K562 (cell line): Measurements from ENCODE around the gene CMIP. TPM values are rescaled to one million over a fixed set of nuclear protein-coding genes. Genes with fewer than 3 reads are reported as not detected.

Source experiments
- ARID4B ChIP-seq: sonication (generic); formaldehyde crosslinking; IDR thresholded peaks from 2 replicates; pipeline ENCODE4 v1.8.0; 2022; ENCODE audit warnings: mild to moderate bottlenecking, missing genetic modification reagents
- GMEB1 ChIP-seq: fragments of 250-450 bp; sonication (Bioruptor Pico); IDR thresholded peaks from 2 replicates; pipeline ENCODE4 v1.4.0; 2020; ENCODE audit warnings: mild to moderate bottlenecking
- HMGN3 ChIP-seq: IDR thresholded peaks from 2 replicates; pipeline ENCODE4 v1.6.1; 2011; ENCODE audit warnings: borderline replicate concordance, low read depth, mild to moderate bottlenecking, mixed read lengths, low read length; ENCODE audit not compliant: insufficient read length; ENCODE audit errors: extremely low read depth
- KLF6 ChIP-seq: fragments of 250-450 bp; sonication (Bioruptor Pico); IDR thresholded peaks from 2 replicates; pipeline ENCODE4 v1.4.0; 2020; ENCODE audit warnings: mild to moderate bottlenecking, moderate library complexity, borderline replicate concordance
- NFE2 ChIP-seq: IDR thresholded peaks from 2 replicates; pipeline ENCODE4 v1.6.1; 2014; ENCODE audit warnings: antibody characterized with exemption, low read depth
- NFE2L1 ChIP-seq: fragments of 450-650 bp; IDR thresholded peaks from 2 replicates; pipeline ENCODE4 v1.6.1; 2016; ENCODE audit warnings: missing genetic modification characterization, low read depth, mild to moderate bottlenecking, missing compliant biosample characterization, moderate library complexity, borderline replicate concordance
- PCBP1 ChIP-seq: fragments of 200-400 bp; formaldehyde crosslinking; IDR thresholded peaks from 2 replicates; pipeline ENCODE4 v1.6.1; 2018; ENCODE audit warnings: mild to moderate bottlenecking, low read depth, low read length; ENCODE audit not compliant: poor library complexity, severe bottlenecking
- SAP30 ChIP-seq: fragments of 200-600 bp; sonication (generic); IDR thresholded peaks from 2 replicates; pipeline ENCODE4 v1.6.1; 2012; ENCODE audit warnings: borderline replicate concordance, low read depth, mild to moderate bottlenecking, moderate library complexity, low read length, control low read depth, inconsistent platforms; ENCODE audit not compliant: insufficient read depth, poor library complexity, severe bottlenecking
- TRIM25 ChIP-seq: fragments of 450-650 bp; IDR thresholded peaks from 2 replicates; pipeline ENCODE4 v1.7.0; 2016; ENCODE audit warnings: borderline replicate concordance
- ZBTB11 ChIP-seq, 3 experiments: fragments of 200-800 bp in 1 of 3; fragments of 250-450 bp in 1 of 3; fragments of 450-650 bp in 1 of 3; sonication (Bioruptor Pico) in 1 of 3; sonication (Bioruptor generic) in 1 of 3; formaldehyde crosslinking in 1 of 3; IDR thresholded peaks; 2 replicates each; pipeline versions ENCODE4 v1.6.1 to v1.8.0; 2016 to 2022; ENCODE audit warnings: mild to moderate bottlenecking in 2 of 3, missing genetic modification characterization in 2 of 3, missing compliant biosample characterization in 1 of 3, moderate library complexity in 1 of 3
- ZNF274 ChIP-seq: IDR thresholded peaks from 2 replicates; pipeline ENCODE4 v1.6.1; 2011; ENCODE audit warnings: low read depth, mild to moderate bottlenecking, low read length, moderate library complexity, borderline replicate concordance
- ZNF395 ChIP-seq: fragments of 200-800 bp; sonication (Bioruptor generic); IDR thresholded peaks from 2 replicates; pipeline ENCODE4 v1.6.1; 2017; ENCODE audit warnings: missing genetic modification characterization, missing compliant biosample characterization
- ZNF586 ChIP-seq: fragments of 450-650 bp; formaldehyde crosslinking; conservative IDR thresholded peaks from 2 replicates; pipeline ENCODE4 v1.4.0; 2020; ENCODE audit warnings: mild to moderate bottlenecking, moderate library complexity
- polyA plus RNA-seq, 8 experiments: library from polyadenylated mRNA; depleted of rRNA in 4 of 8; stranded (reverse) in 5 of 8; unstranded in 3 of 8; fragments of >200 nt; fragmentation: Nextera tagmentation in 2 of 8; fragmentation: Illumina TruSeq in 1 of 8; extraction: Ambion mirVana in 2 of 8; extraction: Trizol in 1 of 8; gene quantifications; 2 replicates each; pipeline versions ENCODE4 v1.2.1 to v1.2.3, GENCODE V29; 2011 to 2014; ENCODE audit warnings: inconsistent platforms in 1 of 8, missing spikeins in 1 of 8
- total RNA-seq, 7 experiments: library from RNA; depleted of rRNA in 6 of 7; stranded (reverse); fragments of >200 nt in 6 of 7; fragmentation: Illumina TruSeq in 2 of 7; extraction: Trizol in 2 of 7; gene quantifications; 2 replicates each; pipeline versions ENCODE4 v1.2.1 to v1.2.3, GENCODE V29; 2011 to 2021; ENCODE audit warnings: low replicate concordance in 1 of 7

Gene CMIP
- total and polyA plus RNA-seq, 9 of the 15 experiments (the other 6 are each of a cell fraction or from before 2014, with no cell fraction given): 0.94 to 82.5 (median 10.3) TPM

GRCh38 chr16:81754858-81755257 is 310.2 kb downstream of the CMIP start (continued):
- no peak for TF ChIP-seq GMEB1 (CRISPR knock-in tag)
- no peak for TF ChIP-seq KLF6 (CRISPR knock-in tag)
- no peak for TF ChIP-seq ZNF274
- no peak for TF ChIP-seq HMGN3
- no peak for TF ChIP-seq ZNF586 (CRISPR knock-in tag)
- no peak for TF ChIP-seq ARID4B (CRISPR knock-in tag)
- no peak for TF ChIP-seq NFE2L1 (tag)
- TF ChIP-seq PCBP1: no peak
- TF ChIP-seq ZBTB11 (CRISPR knock-in tag; IDR thresholded peaks at IDR 0.05): no peak
- TF ChIP-seq ZNF395 (CRISPR knock-in tag): no peak
- TF ChIP-seq NFE2: no peak
- no peak for TF ChIP-seq SAP30
- TF ChIP-seq TRIM25: no peak
